Lung (tissue), 12 donors: Measurements from ENCODE around the gene SNX5. TPM values are rescaled to one million over a fixed set of nuclear protein-coding genes. Genes with fewer than 3 reads are reported as not detected.

Source experiments
- ATAC-seq: fragments of 200-7000 bp; cut with Tn5 transposase; one replicate; pipeline ENCODE4 v1.9.1; 2020; ENCODE audit warnings: moderate number of reproducible peaks; ENCODE audit not compliant: insufficient read depth, low FRiP score
- DNase-seq, 3 donors: peaks; one replicate each; pipeline ENCODE4 v3.0.0-alpha.2; 2013 to 2017
- H3K27ac ChIP-seq, 2 donors: one replicate each; pipeline ENCODE4 v1.5.1; 2013; ENCODE audit warnings: mild to moderate bottlenecking in 2 of 2, moderate library complexity in 2 of 2, control low read depth in 1 of 2, inconsistent platforms in 1 of 2, low read depth in 1 of 2, low read length in 1 of 2
- H3K27me3 ChIP-seq, 3 donors: one replicate each; pipeline ENCODE4 v1.5.1; 2013; ENCODE audit warnings: low read length in 2 of 3; ENCODE audit not compliant: control insufficient read depth in 3 of 3, insufficient read depth in 3 of 3
- H3K36me3 ChIP-seq, 4 donors: one replicate each; pipeline ENCODE4 v1.5.1; 2013; ENCODE audit warnings: low read length in 4 of 4, mild to moderate bottlenecking in 1 of 4, moderate library complexity in 1 of 4; ENCODE audit not compliant: control insufficient read depth in 4 of 4, insufficient read depth in 4 of 4
- H3K4me1 ChIP-seq, 5 donors: one replicate each; pipeline ENCODE4 v1.5.1; 2013; ENCODE audit warnings: low read length in 5 of 5, mild to moderate bottlenecking in 2 of 5, moderate library complexity in 1 of 5; ENCODE audit not compliant: control insufficient read depth in 5 of 5, insufficient read depth in 5 of 5
- H3K4me3 ChIP-seq: one replicate; pipeline ENCODE4 v1.5.1; 2013; ENCODE audit warnings: mild to moderate bottlenecking, control low read depth, moderate library complexity
- H3K9ac ChIP-seq, 2 donors: one replicate each; pipeline ENCODE4 v1.5.1; 2013; ENCODE audit warnings: low read length in 2 of 2, control low read depth in 1 of 2; ENCODE audit not compliant: insufficient read depth in 1 of 2
- H3K9me3 ChIP-seq, 4 donors: one replicate each; pipeline ENCODE4 v1.5.1; 2013; ENCODE audit warnings: low read length in 3 of 4, mild to moderate bottlenecking in 1 of 4, moderate library complexity in 1 of 4; ENCODE audit not compliant: control insufficient read depth in 4 of 4, insufficient read depth in 3 of 4
- CTCF ChIP-seq: IDR thresholded peaks from 2 replicates; pipeline ENCODE4 v1.5.1; 2012; ENCODE audit warnings: mild to moderate bottlenecking; ENCODE audit errors: control extremely low read depth, extremely low read depth
- WGBS, 2 donors: extraction: QIAGEN DNeasy Blood & Tissue Kit; methylation state at CpG; one replicate each; pipeline ENCODE4 v1.1.7; 2013; 5-methylcytosine and 5-hydroxymethylcytosine counted together
- polyA plus RNA-seq, 2 donors: library from polyadenylated mRNA; stranded (reverse); fragments of 200-250 nt; gene quantifications; one replicate each; pipeline ENCODE4 v1.2.1, GENCODE V29; 2013
- total RNA-seq, 2 donors: library from RNA; depleted of rRNA in 1 of 2; stranded (reverse); fragments of >200 nt in 1 of 2; gene quantifications; one replicate each; pipeline ENCODE4 v1.2.1, GENCODE V29; 2014 to 2021
- donor health status: control.
- donor health status: control.
- donor health status: Bipolar disorder and iron deficiency.
- donor health status: healthy.
- donor health status: DM: yes; HTN: yes; CAD: no.

The SNX5 gene
- total and polyA plus RNA-seq, 4 donors: 66.6 to 194 (median 86.7) TPM

- 66 to 77% methylated on average over 6 of the region's 6 CpGs for WGBS, 2 donors
- TF ChIP-seq CTCF: no peak
- peaks cover 42 to 83% (median 68%) of the 10 kb centered on the region in 4 donors for H3K36me3 ChIP-seq
Observed at GRCh38 chr20:17946572-17947473, 21.8 kb downstream of the SNX5 start.

GRCh38 chr20:17946040-17946439 lies 22.6 kb downstream of the SNX5 start:
- H3K4me3 ChIP-seq: no peak overlapping the region
- no peak overlapping the region for H3K9ac ChIP-seq
- no peaks in the 10 kb centered on the region for H3K27me3 ChIP-seq
- H3K27ac ChIP-seq: no peak overlapping the region
- TF ChIP-seq CTCF: no peak
- WGBS, 2 donors: 97% methylated on average over 5 of the region's 5 CpGs
- H3K4me1 ChIP-seq: peaks cover 0 to 3% (median 0%) of the 10 kb centered on the region in 5 donors
- ATAC-seq (no peak), DNase-seq (no peak)
- H3K9me3 ChIP-seq: no peaks in the 10 kb centered on the region
- H3K36me3 ChIP-seq: peaks cover 44 to 79% (median 66%) of the 10 kb centered on the region in 4 donors

More at GRCh38 chr20:17946572-17947473, 21.8 kb downstream of the SNX5 start:
- H3K4me3 ChIP-seq: no peak overlapping the region
- H3K9ac ChIP-seq: no peak overlapping the region
- H3K27ac ChIP-seq: no peak overlapping the region
- H3K27me3 ChIP-seq: no peaks in the 10 kb centered on the region
- peaks cover 0 to 3% (median 0%) of the 10 kb centered on the region in 5 donors for H3K4me1 ChIP-seq
- no peak for DNase-seq
- no peak for ATAC-seq
- H3K9me3 ChIP-seq: no peaks in the 10 kb centered on the region

GRCh38 chr20:17944854-17945474 lies 23.6 kb downstream of the SNX5 start:
- H3K27ac ChIP-seq: no peak overlapping the region
- H3K4me3 ChIP-seq: no peak overlapping the region
- H3K9me3 ChIP-seq: no peaks in the 10 kb centered on the region
- WGBS, 2 donors: 93 to 94% methylated on average over 4 of the region's 4 CpGs
- ATAC-seq (no peak), DNase-seq (no peak)
- peaks cover 41 to 73% (median 57%) of the 10 kb centered on the region in 4 donors for H3K36me3 ChIP-seq
- no peak overlapping the region for H3K9ac ChIP-seq
- H3K27me3 ChIP-seq: no peaks in the 10 kb centered on the region
- peaks cover 0 to 3% (median 0%) of the 10 kb centered on the region in 5 donors for H3K4me1 ChIP-seq
- no peak for TF ChIP-seq CTCF
